ENCODE measurements around the gene LCE2B. TPM values are rescaled to one million over a fixed set of nuclear protein-coding genes. Genes with fewer than 3 reads are reported as not detected.
"Not testable (repeated sequence)": the region's sequence is repeated elsewhere in the genome, so short reads cannot be mapped to it uniquely, and the experiment has no call there.

The LCE2B gene
- not detected in 2 replicates for total RNA-seq

DNA sequence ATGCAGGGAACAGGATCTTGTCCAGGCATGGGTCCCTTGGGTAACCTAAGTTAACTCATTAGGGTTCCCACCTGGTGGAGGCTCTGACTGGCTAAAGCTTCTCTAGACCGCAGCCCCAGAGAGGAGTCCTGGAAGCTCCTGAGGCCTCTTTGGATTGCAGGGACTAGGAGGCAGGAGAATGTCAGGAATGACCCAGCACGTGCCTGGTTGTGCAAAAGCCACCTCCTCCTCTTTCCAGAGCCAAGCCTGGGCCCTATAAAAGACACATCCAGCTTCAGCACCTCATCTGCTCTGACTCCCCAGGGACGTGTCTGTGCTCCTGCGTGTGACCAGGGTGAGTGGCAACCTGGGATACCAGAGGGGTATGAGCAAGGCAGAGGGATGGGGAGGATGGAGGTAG is at the start of gene LCE2B:
Gene LCE2B (plus strand): TSS at position 301 of the 400 bp plus-strand sequence. CDS start 721 bp downstream, outside the sequence.
- DNase-seq (ENCODE audit: low read depth in 2 of 2), result not testable (repeated sequence)

DNA sequence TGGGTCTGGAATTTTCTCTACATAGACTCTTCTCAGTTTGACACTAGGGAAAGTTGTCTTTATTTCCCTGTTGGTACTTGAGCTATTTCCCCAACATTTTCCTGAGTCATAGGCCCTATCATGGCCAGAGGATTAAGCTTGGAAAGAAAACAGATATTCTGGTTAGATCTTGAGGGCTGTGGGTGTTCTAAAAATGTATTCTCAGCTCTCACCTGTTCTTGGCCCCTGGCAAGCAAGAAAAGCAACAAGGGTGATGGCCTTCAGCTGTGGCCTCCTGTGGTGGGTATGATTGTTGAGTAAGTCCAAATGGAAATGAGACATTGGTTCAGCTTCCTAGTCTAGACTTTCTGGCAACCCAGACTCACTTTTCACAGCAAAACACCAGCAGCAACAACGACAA is 45.6 kb upstream of the LCE2B start:
- no peak for DNase-seq (ENCODE audit: low read depth in 2 of 2)

DNA sequence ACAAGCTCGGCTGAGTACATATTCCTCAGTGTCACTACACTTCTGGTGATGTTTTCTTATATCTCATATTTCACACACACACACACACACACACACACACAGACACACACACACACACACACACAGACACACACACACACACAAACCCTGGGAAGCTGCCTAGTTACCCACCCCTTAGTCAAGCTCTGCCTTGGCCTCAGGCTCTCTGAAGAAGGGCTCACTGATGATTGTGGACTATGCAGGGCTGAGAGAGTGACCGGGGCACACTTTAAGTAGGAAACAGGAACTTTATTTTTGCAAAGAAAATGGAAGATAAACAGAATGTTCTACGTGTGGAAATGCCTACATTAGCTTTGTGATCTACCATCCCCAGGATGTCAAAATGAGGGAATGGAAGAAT is 42.0 kb upstream of the LCE2B start:
- no peak for DNase-seq (ENCODE audit: low read depth in 2 of 2)

- no peak for DNase-seq (ENCODE audit: low read depth in 2 of 2)
Measured at GRCh38 chr1:152645146-152645545, 40.8 kb upstream of the LCE2B start.

- no peak for DNase-seq (ENCODE audit: low read depth in 2 of 2)
Measured at GRCh38 chr1:152646656-152647055, 39.3 kb upstream of the LCE2B start.

DNA sequence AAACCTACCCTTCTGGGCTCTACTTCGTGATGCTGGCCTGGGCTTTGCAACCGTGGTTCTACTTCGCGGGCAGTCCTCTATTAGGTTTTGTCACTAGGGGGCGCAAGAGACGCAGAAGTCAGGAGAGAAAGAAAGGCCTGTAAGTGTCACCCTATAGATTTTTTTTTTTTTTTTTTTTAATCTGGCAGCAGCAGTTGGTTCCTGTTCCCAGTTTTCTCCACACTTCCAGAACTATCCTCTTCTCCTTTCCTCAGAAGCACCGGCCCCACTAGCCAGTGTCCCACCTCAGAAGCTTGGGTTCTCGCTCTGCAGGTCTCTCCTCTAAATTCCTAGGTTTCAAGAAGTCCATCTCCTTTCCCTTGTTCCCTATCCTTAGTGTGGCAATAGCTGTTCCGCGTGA is 31.8 kb upstream of the LCE2B start:
- DNase-seq (ENCODE audit: low read depth in 2 of 2), result peak; percentile 7 to 58

DNA sequence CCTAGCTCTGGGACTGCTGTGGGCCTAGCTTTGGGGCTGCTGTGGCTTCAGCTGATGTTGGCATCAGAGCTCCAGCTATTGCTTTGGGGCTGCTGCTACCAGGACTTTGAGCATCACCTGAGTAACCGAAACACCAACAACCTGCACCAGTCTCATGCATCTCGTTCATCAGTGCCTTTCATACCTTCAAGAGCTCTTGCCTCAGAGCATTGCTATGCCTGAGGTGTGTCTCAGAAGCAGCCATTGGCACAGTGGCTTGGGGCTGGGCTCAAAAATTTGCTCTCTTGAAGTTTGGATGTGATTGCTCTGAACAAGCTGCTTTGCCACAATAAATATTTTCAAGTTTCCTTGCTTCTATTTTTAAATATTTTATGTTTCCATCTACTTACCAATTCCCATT is 29.5 kb upstream of the LCE2B start:
- DNase-seq (ENCODE audit: low read depth in 2 of 2), result no peak

DNA sequence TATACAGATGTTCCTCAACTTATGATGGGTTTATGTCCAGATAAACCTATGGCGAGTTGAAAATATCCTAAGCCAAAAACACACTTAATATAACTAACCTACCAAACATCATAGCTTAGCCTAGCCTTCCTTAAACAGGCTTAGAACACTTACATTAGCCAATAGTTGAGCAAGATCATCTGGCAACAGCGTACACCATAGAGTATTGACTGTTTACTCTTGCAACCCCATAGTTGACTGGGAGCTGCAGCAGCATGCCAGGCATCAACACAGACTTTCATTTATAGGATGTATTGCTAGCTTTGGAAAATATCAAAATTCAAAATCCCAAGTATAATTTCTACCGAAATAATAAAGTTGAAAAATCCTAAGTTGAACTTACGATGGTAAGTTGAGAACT is 28.2 kb upstream of the LCE2B start:
- DNase-seq (ENCODE audit: low read depth in 2 of 2), result no peak

- no peak for DNase-seq (ENCODE audit: low read depth in 2 of 2)
Measured at GRCh38 chr1:152658649-152659048, 27.3 kb upstream of the LCE2B start.

DNA sequence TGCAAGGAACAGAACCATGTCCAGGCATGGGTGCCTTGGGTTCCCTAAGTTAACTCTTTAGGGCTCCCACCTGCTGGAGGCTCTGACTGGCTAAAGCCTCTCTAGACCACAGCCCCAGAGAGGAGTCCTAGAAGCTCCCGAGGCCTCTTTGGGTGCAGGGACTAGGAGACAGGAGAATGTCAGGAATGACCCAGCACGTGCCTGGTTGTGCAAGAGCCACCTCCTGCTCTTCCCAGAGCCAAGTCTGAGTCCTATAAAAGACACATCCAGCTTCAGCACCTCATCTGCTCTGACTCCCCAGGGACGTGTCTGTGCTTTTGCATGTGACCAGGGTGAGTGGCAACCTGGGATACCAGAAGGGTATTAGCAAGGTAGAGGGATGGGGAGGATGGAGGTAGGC is 22.8 kb upstream of the LCE2B start, which contains the start of gene LCE2D:
Gene LCE2D (plus strand): TSS at position 283 of the 400 bp plus-strand sequence. CDS start 726 bp downstream, outside the sequence.
- DNase-seq (ENCODE audit: low read depth in 2 of 2), result no peak

GRCh38 chr1:152666171-152666570 is 19.8 kb upstream of the LCE2B start:
- DNase-seq (ENCODE audit: low read depth in 2 of 2), result not testable (repeated sequence)

GRCh38 chr1:152667648-152668047 is 18.3 kb upstream of the LCE2B start:
- DNase-seq (ENCODE audit: low read depth in 2 of 2), result no peak

DNA sequence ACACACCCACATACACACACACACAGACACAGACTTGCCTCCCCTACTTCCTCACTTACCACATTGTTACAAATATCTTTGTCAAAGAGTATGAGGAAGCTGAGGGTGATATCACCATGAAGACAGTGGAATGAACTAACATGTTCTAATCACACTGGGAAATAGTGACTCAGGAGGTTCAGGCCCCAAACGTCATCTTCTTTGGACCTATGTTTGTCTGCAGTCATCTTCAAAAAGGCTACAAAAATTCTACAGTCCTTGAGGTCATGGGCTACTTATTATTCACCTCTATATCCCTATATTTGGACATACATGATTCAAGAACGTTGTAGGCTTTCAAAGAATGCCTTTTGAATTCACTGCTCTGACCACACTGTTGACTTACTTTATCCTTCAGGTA is 12.9 kb upstream of the LCE2B start:
- DNase-seq (ENCODE audit: low read depth in 2 of 2), result no peak

GRCh38 chr1:152674983-152675382 is 10.9 kb upstream of the LCE2B start, which contains the start of gene LCE2C:
LCE2C (plus strand) TSS chr1:152675279; CDS start chr1:152676016, 737 bp downstream.
- DNase-seq (ENCODE audit: low read depth in 2 of 2), result not testable (repeated sequence)

GRCh38 chr1:152679459-152679858 is 6.5 kb upstream of the LCE2B start:
- no peak for DNase-seq (ENCODE audit: low read depth in 2 of 2)

DNA sequence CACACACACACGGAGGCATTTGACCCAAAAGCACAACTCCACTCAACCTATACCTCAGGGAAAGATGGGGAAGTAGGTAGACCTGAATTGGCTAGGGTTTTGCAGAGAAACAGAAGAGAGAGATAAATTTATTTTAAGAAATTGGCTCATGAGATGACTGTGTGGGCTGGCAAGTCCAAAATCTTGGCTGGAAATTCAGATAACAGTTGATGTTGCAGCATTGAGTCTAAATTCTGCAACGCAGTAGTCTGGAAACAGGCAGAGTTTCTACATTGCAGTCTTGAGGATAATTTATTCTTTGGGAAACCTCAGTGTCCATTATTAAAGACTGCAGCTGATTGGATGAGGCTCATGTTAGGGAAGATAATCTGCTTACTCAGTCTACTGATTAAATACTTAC is 4.3 kb upstream of the LCE2B start:
- DNase-seq (ENCODE audit: low read depth in 2 of 2), result no peak

DNA sequence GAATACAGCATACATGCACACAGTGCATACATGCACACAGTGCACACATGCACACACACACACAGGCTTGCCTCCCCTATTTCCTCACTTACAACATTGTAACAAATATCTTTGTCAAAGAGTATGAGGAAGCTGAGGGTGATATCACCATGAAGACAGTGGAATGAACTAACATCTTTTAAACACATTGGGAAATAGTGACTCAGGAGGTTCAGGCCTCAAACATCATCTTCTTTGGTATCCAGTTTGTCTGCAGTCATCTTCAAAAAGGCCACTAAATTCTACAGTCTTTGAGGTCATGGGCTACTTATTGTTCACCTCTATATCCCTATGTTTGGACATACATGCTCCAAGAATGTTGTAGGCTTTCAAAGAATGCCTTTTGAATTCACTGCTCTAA is 2.1 kb upstream of the LCE2B start:
- no peak for DNase-seq (ENCODE audit: low read depth in 2 of 2)

DNA sequence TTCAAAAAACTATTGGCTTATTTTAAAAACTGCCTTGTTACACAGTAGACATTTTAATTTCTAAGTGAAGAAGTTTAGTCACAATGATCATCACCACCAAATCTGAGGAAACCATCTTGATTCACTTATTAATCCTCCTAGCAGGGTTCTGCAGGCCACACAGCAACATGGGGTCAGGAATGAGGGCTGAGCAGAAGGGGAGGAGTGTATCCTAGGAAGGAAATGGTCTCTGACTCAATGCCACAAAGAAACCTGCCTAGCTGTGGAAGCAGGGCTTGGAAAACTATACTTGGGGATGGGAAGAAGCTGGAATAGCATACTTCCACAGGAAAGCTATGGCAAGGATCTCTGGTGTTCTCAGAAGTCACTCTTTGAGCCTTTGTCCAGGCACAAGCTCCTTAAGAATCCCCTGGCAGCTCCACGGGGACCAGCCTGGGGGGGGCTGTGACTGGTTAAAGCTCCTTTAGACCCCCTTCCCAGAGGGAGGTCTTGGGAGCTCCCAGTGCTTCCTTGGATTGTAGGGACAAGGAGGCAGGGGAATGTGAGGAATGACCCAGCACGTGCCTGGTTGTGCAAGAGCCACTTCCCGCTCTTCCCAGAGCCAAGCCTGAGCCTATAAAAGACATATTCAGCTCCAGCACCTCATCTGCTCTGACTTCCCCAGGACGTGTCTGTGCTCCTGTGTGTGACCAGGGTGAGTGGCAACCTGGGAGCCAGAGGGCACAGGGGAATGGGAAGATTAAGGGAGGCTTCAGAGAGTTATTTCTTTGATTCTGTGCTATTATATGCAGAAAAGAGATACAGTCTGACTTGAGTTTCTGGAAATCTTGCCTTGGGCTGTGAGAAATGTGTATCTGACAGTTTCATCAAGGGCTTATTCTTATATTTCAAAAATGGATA is 12.0 kb downstream of the LCE2B start, which contains the start of gene LCE2A:
Gene LCE2A (plus strand): TSS at position 645 of the 900 bp plus-strand sequence. CDS start 557 bp downstream, outside the sequence.
- DNase-seq (ENCODE audit: low read depth in 2 of 2), result no peak

DNA sequence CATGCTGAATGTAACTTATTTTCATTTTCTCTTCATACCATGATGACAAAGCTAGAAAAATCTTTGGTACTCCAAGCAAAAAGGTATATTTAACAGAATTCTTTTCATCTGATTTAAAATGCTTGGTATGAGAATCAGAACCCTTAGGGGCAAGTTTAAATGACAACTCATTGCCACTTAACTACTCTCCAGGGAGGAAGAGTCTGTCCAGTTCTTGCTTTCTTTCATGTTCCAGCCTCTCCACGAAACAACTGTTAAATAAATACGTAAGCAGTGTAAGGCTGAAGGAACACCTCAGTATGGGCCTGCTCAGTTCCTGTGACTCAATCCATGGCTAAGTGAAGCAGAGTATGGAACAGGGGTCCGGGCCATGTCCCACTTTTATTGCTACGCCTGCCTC is 13.8 kb downstream of the LCE2B start:
- no peak for DNase-seq (ENCODE audit: low read depth in 2 of 2)

- DNase-seq (ENCODE audit: low read depth in 2 of 2), result no peak
Measured at GRCh38 chr1:152707860-152708259, 21.9 kb downstream of the LCE2B start, which contains the start of gene LCE4A. LCE4A (plus strand) TSS chr1:152708160; CDS start chr1:152709076, 916 bp downstream.

DNA sequence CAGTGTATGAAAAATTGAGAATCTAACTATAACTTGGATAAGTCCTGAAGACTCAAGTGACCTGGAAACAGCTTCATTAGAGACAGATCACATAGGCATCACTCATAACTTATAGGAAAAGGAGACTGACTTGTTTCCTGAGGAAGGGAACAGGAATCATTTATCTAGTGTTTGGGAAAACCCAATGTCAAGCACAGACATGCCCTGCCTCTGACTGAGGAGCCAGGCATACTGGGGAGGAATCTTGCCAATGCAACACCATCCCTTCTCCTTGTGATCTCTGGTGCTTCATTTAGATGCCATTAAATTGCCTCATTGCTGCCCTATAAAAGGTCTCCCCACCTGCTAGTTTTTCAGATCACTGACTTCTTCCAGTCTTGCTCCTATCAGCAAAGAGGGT is 32.3 kb downstream of the LCE2B start:
- DNase-seq (ENCODE audit: low read depth in 2 of 2), result no peak

DNA sequence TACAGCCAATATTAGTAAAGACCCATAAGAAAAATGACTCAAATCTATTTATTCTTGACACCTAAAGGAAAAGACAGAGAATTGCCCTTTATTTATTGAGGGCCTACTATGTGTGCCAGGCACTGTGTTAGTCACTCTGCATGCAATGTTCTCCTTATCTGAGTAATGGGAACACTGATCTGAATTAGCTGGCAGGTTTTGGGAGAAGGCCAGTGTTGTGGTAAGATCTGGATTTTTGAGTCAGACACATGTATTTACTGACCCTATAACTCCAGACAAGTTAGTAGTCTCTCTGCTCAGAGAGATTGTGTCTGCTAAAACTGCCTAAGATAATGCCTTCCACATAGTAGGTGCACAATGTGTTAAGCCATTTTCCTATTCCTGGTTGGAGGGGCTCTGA is 39.3 kb downstream of the LCE2B start:
- no peak for DNase-seq (ENCODE audit: low read depth in 2 of 2)

DNA sequence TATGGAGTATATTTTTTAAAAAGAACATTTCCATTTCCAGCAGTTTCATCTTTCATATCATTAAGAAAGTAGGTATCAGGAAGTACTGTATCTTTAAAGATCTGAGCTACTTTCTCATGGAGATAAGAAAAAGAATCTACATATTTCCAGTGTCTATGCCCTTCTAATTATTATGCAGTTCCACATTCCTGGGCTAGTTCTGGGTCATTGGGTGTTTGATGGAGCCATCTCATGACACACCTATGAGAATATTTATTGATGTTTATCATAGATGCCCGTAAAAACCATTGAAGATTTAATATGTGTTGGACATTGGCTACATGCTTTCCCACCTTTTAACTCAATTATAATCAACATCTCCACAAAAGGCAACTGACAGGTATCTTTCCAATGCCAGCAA is 43.1 kb downstream of the LCE2B start:
- no peak for DNase-seq (ENCODE audit: low read depth in 2 of 2)
